K562 (cell line): ENCODE measurements around the gene TSPAN14. TPM values are rescaled to one million over a fixed set of nuclear protein-coding genes. Genes with fewer than 3 reads are reported as not detected.
A peak's percentile ranks its signal among the peaks of the same experiment; 100 is the strongest.

Source experiments
- BACH1 ChIP-seq: fragments of 200-800 bp; sonication (Bioruptor generic); IDR thresholded peaks from 2 replicates; pipeline ENCODE4 v1.6.1; 2016; ENCODE audit warnings: missing genetic modification characterization, missing compliant biosample characterization
- BRF1 ChIP-seq: IDR thresholded peaks from 3 replicates; pipeline ENCODE4 v1.6.1; 2011; ENCODE audit warnings: borderline replicate concordance, mild to moderate bottlenecking; ENCODE audit not compliant: insufficient read length; ENCODE audit errors: extremely low read depth
- C11orf30 ChIP-seq: fragments of 450-650 bp; IDR thresholded peaks from 2 replicates; pipeline ENCODE4 v1.6.1; 2016; ENCODE audit warnings: low read depth, mild to moderate bottlenecking
- CBX1 ChIP-seq: sonication (generic); IDR thresholded peaks from 2 replicates; pipeline ENCODE4 v1.6.1; 2016; ENCODE audit warnings: antibody characterized with exemption, low read depth, mild to moderate bottlenecking
- CBX2 ChIP-seq: fragments of 200-600 bp; sonication (generic); IDR thresholded peaks from one replicate; pipeline ENCODE4 v1.6.1; 2012; ENCODE audit warnings: mild to moderate bottlenecking, low read length, inconsistent platforms; ENCODE audit not compliant: insufficient read depth, poor library complexity, severe bottlenecking
- CXXC5 ChIP-seq: fragments of 250-450 bp; sonication (Bioruptor Pico); IDR thresholded peaks from 2 replicates; pipeline ENCODE4 v1.8.0; 2022; ENCODE audit warnings: inconsistent platforms, mild to moderate bottlenecking, moderate library complexity
- DDX20 ChIP-seq: fragments of 450-650 bp; IDR thresholded peaks from 2 replicates; pipeline ENCODE4 v1.6.1; 2016; ENCODE audit warnings: missing genetic modification characterization, low read depth, mild to moderate bottlenecking, missing compliant biosample characterization, moderate library complexity
- E2F3 ChIP-seq: fragments of 250-450 bp; sonication (Bioruptor Pico); IDR thresholded peaks from 2 replicates; pipeline ENCODE4 v1.4.0; 2020; ENCODE audit warnings: mild to moderate bottlenecking
- EP300 ChIP-seq: IDR thresholded peaks from 2 replicates; pipeline ENCODE4 v1.6.1; 2012; ENCODE audit warnings: low read length, improper control_type of control experiment
- FOXK2 ChIP-seq, 2 experiments: fragments of 450-650 bp; IDR thresholded peaks in 1 of 2; conservative IDR thresholded peaks in 1 of 2; 2 replicates each; pipeline ENCODE4 v1.6.1; 2016; ENCODE audit warnings: low read depth in 2 of 2, mild to moderate bottlenecking in 1 of 2
- HDAC6 ChIP-seq: IDR thresholded peaks from 2 replicates; pipeline ENCODE4 v1.6.1; 2012; ENCODE audit warnings: low read depth, mild to moderate bottlenecking, control low read depth, inconsistent platforms, low read length, moderate library complexity
- HOXB6 ChIP-seq: fragments of 250-450 bp; sonication (Bioruptor Pico); IDR thresholded peaks from 2 replicates; pipeline ENCODE4 v1.5.1; 2022; ENCODE audit warnings: mild to moderate bottlenecking, borderline replicate concordance
- JUND ChIP-seq, 2 experiments: IDR thresholded peaks; 2 replicates in 1 of 2; 3 replicates in 1 of 2; pipeline ENCODE4 v1.6.1; 2011; ENCODE audit warnings: borderline replicate concordance in 2 of 2, low read depth in 2 of 2, low read length in 2 of 2, improper control_type of control experiment in 1 of 2, missing biosample characterization in 1 of 2, missing genetic modification characterization in 1 of 2, missing genetic modification reagents in 1 of 2
- MCM3 ChIP-seq: fragments of 450-650 bp; IDR thresholded peaks from 2 replicates; pipeline ENCODE4 v1.6.1; 2016
- MEIS2 ChIP-seq: fragments of 450-650 bp; IDR thresholded peaks from 2 replicates; pipeline ENCODE4 v1.6.1; 2014; ENCODE audit warnings: mild to moderate bottlenecking; ENCODE audit not compliant: partially characterized antibody
- MYBL2 ChIP-seq, 2 experiments: fragments of 450-650 bp in 1 of 2; sonication (generic) in 1 of 2; formaldehyde crosslinking in 1 of 2; IDR thresholded peaks; 2 replicates each; pipeline versions ENCODE4 v1.6.1 to v1.8.1; 2017 to 2022; ENCODE audit warnings: borderline replicate concordance in 1 of 2, inconsistent platforms in 1 of 2, low read depth in 1 of 2, mild to moderate bottlenecking in 1 of 2, missing genetic modification reagents in 1 of 2, moderate library complexity in 1 of 2
- NBN ChIP-seq: fragments of 450-650 bp; IDR thresholded peaks from 2 replicates; pipeline ENCODE4 v1.6.1; 2016; ENCODE audit warnings: low read depth, mild to moderate bottlenecking
- NELFE ChIP-seq: IDR thresholded peaks from 2 replicates; pipeline ENCODE4 v1.6.1; 2011; ENCODE audit warnings: mild to moderate bottlenecking; ENCODE audit not compliant: insufficient read depth, insufficient read length
- NFE2L1 ChIP-seq: fragments of 450-650 bp; IDR thresholded peaks from 2 replicates; pipeline ENCODE4 v1.6.1; 2016; ENCODE audit warnings: missing genetic modification characterization, low read depth, mild to moderate bottlenecking, missing compliant biosample characterization, moderate library complexity, borderline replicate concordance
- RNF2 ChIP-seq: sonication (generic); IDR thresholded peaks from 2 replicates; pipeline ENCODE4 v1.6.1; 2016
- SNAPC5 ChIP-seq: fragments of 250-450 bp; sonication (Bioruptor Pico); IDR thresholded peaks from 2 replicates; pipeline ENCODE4 v1.8.0; 2021; ENCODE audit warnings: moderate library complexity, mild to moderate bottlenecking, inconsistent platforms
- TAL1 ChIP-seq: fragments of 450-650 bp; IDR thresholded peaks from 2 replicates; pipeline ENCODE4 v1.6.1; 2016; ENCODE audit warnings: mild to moderate bottlenecking
- ZBTB1 ChIP-seq: sonication (generic); formaldehyde crosslinking; IDR thresholded peaks from 2 replicates; pipeline ENCODE4 v1.8.1; 2023; ENCODE audit warnings: missing genetic modification reagents, low read depth, mild to moderate bottlenecking, borderline replicate concordance
- ZNF24 ChIP-seq: fragments of 450-650 bp; IDR thresholded peaks from 2 replicates; pipeline ENCODE4 v1.6.1; 2016
- ZSCAN32 ChIP-seq: fragments of 450-650 bp; formaldehyde crosslinking; IDR thresholded peaks from 2 replicates; pipeline ENCODE4 v1.4.0; 2020; ENCODE audit warnings: mild to moderate bottlenecking, moderate library complexity
- polyA plus RNA-seq, 8 experiments: library from polyadenylated mRNA; depleted of rRNA in 4 of 8; stranded (reverse) in 5 of 8; unstranded in 3 of 8; fragments of >200 nt; fragmentation: Nextera tagmentation in 2 of 8; fragmentation: Illumina TruSeq in 1 of 8; extraction: Ambion mirVana in 2 of 8; extraction: Trizol in 1 of 8; gene quantifications; 2 replicates each; pipeline versions ENCODE4 v1.2.1 to v1.2.3, GENCODE V29; 2011 to 2014; ENCODE audit warnings: inconsistent platforms in 1 of 8, missing spikeins in 1 of 8
- total RNA-seq, 7 experiments: library from RNA; depleted of rRNA in 6 of 7; stranded (reverse); fragments of >200 nt in 6 of 7; fragmentation: Illumina TruSeq in 2 of 7; extraction: Trizol in 2 of 7; gene quantifications; 2 replicates each; pipeline versions ENCODE4 v1.2.1 to v1.2.3, GENCODE V29; 2011 to 2021; ENCODE audit warnings: low replicate concordance in 1 of 7
- TF ChIP-seq, protein P1 (sequence below): fragments of 250-450 bp; sonication (Bioruptor Pico); IDR thresholded peaks from 2 replicates; pipeline ENCODE4 v1.8.0; 2022; ENCODE audit warnings: moderate library complexity, mild to moderate bottlenecking, inconsistent platforms
- TF ChIP-seq, protein P2 (sequence below), 2 experiments: fragments of 450-650 bp in 1 of 2; sonication (generic) in 1 of 2; formaldehyde crosslinking; conservative IDR thresholded peaks; 2 replicates each; pipeline versions ENCODE4 v1.4.0 to v1.8.1; 2020 to 2022; ENCODE audit warnings: mild to moderate bottlenecking in 1 of 2, missing genetic modification reagents in 1 of 2

Gene TSPAN14
- total and polyA plus RNA-seq, 9 of the 15 experiments (the other 6 are each of a cell fraction or from before 2014, with no cell fraction given): 5.8 to 92.9 (median 23.3) TPM

- TF ChIP-seq ZBTB1 (CRISPR knock-in tag): no peak
- peak; percentile 68 for TF ChIP-seq ZNF24
- no peak for TF ChIP-seq NFE2L1 (tag)
- TF ChIP-seq FOXK2 (conservative IDR thresholded peaks at IDR 0.05 in 1 of 2, IDR thresholded peaks at IDR 0.05 in 1 of 2; ENCODE audit: low read depth in 2 of 2): peak; percentile 42 to 53; a peak in 2 of 4 replicates
- no peak for TF ChIP-seq DDX20
- no peak; the same call in 1 of the 2 replicates for TF ChIP-seq CBX1
- peak; percentile 42; the same call in 1 of the 2 replicates for TF ChIP-seq JUND (IDR thresholded peaks at IDR 0.05; ENCODE audit: borderline replicate concordance, low read depth, low read length)
- peak; percentile 50; the same call in 1 of the 3 replicates for TF ChIP-seq JUND (tag; IDR thresholded peaks at IDR 0.05; ENCODE audit: borderline replicate concordance, low read depth, low read length)
- TF ChIP-seq CBX2: no peak
- TF ChIP-seq MCM3: no peak
- TF ChIP-seq TAL1: no peak
- TF ChIP-seq ZSCAN32 (CRISPR knock-in tag): no peak
- TF ChIP-seq SNAPC5: no peak
- TF ChIP-seq, protein P1, sequence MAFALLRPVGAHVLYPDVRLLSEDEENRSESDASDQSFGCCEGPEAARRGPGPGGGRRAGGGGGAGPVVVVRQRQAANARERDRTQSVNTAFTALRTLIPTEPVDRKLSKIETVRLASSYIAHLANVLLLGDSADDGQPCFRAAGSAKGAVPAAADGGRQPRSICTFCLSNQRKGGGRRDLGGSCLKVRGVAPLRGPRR: no peak
- TF ChIP-seq BRF1: no peak
- TF ChIP-seq EP300: no peak
- no peak for TF ChIP-seq BACH1 (tag)
- TF ChIP-seq MYBL2 (IDR thresholded peaks at IDR 0.05; ENCODE audit: low read depth): no peak
- TF ChIP-seq MYBL2 (CRISPR knock-in tag; IDR thresholded peaks at IDR 0.05; ENCODE audit: borderline replicate concordance): no peak
- TF ChIP-seq, protein P2, sequence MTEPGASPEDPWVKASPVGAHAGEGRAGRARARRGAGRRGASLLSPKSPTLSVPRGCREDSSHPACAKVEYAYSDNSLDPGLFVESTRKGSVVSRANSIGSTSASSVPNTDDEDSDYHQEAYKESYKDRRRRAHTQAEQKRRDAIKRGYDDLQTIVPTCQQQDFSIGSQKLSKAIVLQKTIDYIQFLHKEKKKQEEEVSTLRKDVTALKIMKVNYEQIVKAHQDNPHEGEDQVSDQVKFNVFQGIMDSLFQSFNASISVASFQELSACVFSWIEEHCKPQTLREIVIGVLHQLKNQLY (CRISPR knock-in tag; conservative IDR thresholded peaks at IDR 0.05): no peak
- no peak for TF ChIP-seq HDAC6
- TF ChIP-seq NELFE: no peak
- no peak for TF ChIP-seq C11orf30
- no peak for TF ChIP-seq HOXB6
- no peak for TF ChIP-seq MEIS2
- TF ChIP-seq E2F3: no peak
- TF ChIP-seq NBN: 0 out of 2 replicates have a peak, but pooled peaks have one; percentile 55
- TF ChIP-seq CXXC5 (CRISPR knock-in tag): peak; percentile 48; the same call in 1 of the 2 replicates
- peak; percentile 24; the same call in 1 of the 2 replicates for TF ChIP-seq RNF2
These were observed 9.3 kb upstream of the TSPAN14 start (continued) for GRCh38 chr10:80444646-80445319.
